AG04450 (cell line): Measurements from ENCODE around the gene PTPRG. TPM values are rescaled to one million over a fixed set of nuclear protein-coding genes. Genes with fewer than 3 reads are reported as not detected.
"Not testable (repeated sequence)": the region's sequence is repeated elsewhere in the genome, so short reads cannot be mapped to it uniquely, and the experiment has no call there.

Experiments used
- CTCF ChIA-PET: fragments of 300-600, 350-600 bp; formaldehyde crosslinking; extraction: SDS; loops from one replicate; lab custom pipeline; 2022; ENCODE audit warnings: antibody characterized with exemption, inconsistent platforms; lab: Charles Lee
- POLR2A ChIA-PET: fragments of 350-600 bp; formaldehyde crosslinking; extraction: SDS; loops from one replicate; lab custom pipeline; 2021; ENCODE audit warnings: antibody characterized with exemption, inconsistent platforms; lab: Yijun Ruan, JAX
- DNase-seq: peaks from one replicate; pipeline ENCODE4 v3.0.0-alpha.2; 2011; ENCODE audit warnings: low read depth, low spot score
- H3K27ac ChIP-seq: one replicate; pipeline ENCODE4 v1.5.1; 2012; ENCODE audit warnings: low read depth, low read length, control low read depth
- H3K27me3 ChIP-seq: one replicate; pipeline ENCODE4 v1.6.0; 2012; ENCODE audit warnings: low read length; ENCODE audit not compliant: control insufficient read depth, insufficient read depth
- H3K4me3 ChIP-seq: 2 replicates; pipeline ENCODE4 v1.5.1; 2011; ENCODE audit warnings: mild to moderate bottlenecking, low read depth, low read length, control low read depth
- H3K9me3 ChIP-seq: 2 replicates; pipeline ENCODE4 v1.5.1; 2012; ENCODE audit warnings: low read length; ENCODE audit not compliant: control insufficient read depth, insufficient read depth
- CTCF ChIP-seq: IDR thresholded peaks from 2 replicates; pipeline ENCODE4 v1.5.1; 2011; ENCODE audit warnings: low read depth, low read length, control low read depth, inconsistent platforms
- polyA plus RNA-seq: library from polyadenylated mRNA; depleted of rRNA; stranded (reverse); fragments of >200 nt; gene quantifications from 2 replicates; pipeline ENCODE4 v1.2.3, GENCODE V29; 2011

The PTPRG gene
- polyA plus RNA-seq, 1 experiment = 26.5 TPM

- ChIA-PET POLR2A (no interaction called here), CTCF (no interaction called here)
- no peak for DNase-seq
- no peaks in the 10 kb centered on the region for H3K9me3 ChIP-seq
- no peak for TF ChIP-seq CTCF
- no peak overlapping the region for H3K4me3 ChIP-seq
- no peak overlapping the region for H3K27ac ChIP-seq
- H3K27me3 ChIP-seq = no peaks in the 10 kb centered on the region
These were observed 126.4 kb downstream of the PTPRG start for GRCh38 chr3:61687663-61688306.

- TF ChIP-seq CTCF = no peak
- no peaks in the 10 kb centered on the region for H3K9me3 ChIP-seq
- ChIA-PET POLR2A (no interaction called here), CTCF (interaction anchor here (0.9 kb wide), 1 partner anchor 500 kb away, joined by 3 read pairs; no protein-coding TSS in a partner anchor)
- no peak overlapping the region for H3K4me3 ChIP-seq
- no peak for DNase-seq
- H3K27me3 ChIP-seq = no peaks in the 10 kb centered on the region
- no peak overlapping the region for H3K27ac ChIP-seq
These were observed 127.1 kb downstream of the PTPRG start for GRCh38 chr3:61688307-61688984.

GRCh38 chr3:61690016-61690415 is 128.6 kb downstream of the PTPRG start:
- ChIA-PET POLR2A (no interaction called here), CTCF (interaction anchor here (0.6 kb wide), 1 partner anchor 510 kb away, joined by 3 read pairs; no protein-coding TSS in a partner anchor)
- H3K27ac ChIP-seq = no peak overlapping the region
- H3K27me3 ChIP-seq = no peaks in the 10 kb centered on the region
- H3K9me3 ChIP-seq = no peaks in the 10 kb centered on the region
- DNase-seq = no peak
- no peak overlapping the region for H3K4me3 ChIP-seq
- TF ChIP-seq CTCF = no peak

GRCh38 chr3:61691466-61691865 is 130.1 kb downstream of the PTPRG start:
- H3K9me3 ChIP-seq = no peaks in the 10 kb centered on the region
- no peaks in the 10 kb centered on the region for H3K27me3 ChIP-seq
- H3K4me3 ChIP-seq = no peak overlapping the region
- DNase-seq = no peak
- CTCF ChIA-PET = no interaction called here
- H3K27ac ChIP-seq = no peak overlapping the region
- TF ChIP-seq CTCF = 0 out of 2 replicates have a peak, but pooled peaks have one; percentile 3
- POLR2A ChIA-PET = no interaction called here

- Histone ChIP-seq H3K27me3 (no peaks in the 10 kb centered on the region), H3K4me3 (no peak overlapping the region), H3K9me3 (no peaks in the 10 kb centered on the region), H3K27ac (no peak overlapping the region)
- POLR2A ChIA-PET = no interaction called here
- CTCF ChIA-PET = interaction anchor here (1.5 kb wide), 1 partner anchor 9 kb away, joined by 4 read pairs; no protein-coding TSS in a partner anchor
- no peak for DNase-seq
- TF ChIP-seq CTCF = no peak
These were observed 135.9 kb downstream of the PTPRG start for GRCh38 chr3:61697301-61697700.

DNA sequence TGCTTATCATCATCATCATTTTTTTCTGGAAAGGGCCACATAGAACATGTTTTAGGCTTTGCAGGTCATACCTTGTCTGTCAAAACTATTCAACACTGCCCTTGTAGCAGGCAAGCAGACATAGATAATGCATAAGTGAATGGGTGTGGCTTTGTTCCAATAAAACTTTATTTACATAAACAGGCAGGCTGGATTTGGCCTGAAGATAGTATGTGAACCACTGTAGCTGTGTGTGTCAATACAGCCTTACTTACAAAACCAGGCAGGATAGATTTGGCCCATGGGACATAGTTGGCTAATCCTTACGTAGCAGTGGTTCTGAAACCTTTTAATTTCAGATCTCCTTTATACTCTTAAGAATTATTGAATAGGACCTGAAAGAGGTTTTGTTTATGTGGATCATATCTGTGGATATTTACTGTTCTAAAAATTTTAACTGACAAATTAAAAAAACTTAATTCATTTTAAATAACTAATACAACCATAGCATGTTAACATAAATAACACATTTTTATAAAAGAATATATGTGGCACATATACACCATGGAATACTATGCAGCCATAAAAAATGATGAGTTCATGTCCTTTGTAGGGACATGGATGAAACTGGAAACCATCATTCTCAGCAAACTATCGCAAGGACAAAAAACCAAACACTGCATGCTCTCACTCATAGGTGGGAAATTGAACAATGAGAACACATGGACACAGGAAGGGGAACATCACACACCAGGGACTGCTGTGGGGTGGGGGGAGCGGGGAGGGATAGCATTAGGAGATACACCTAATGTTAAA is 137.1 kb downstream of the PTPRG start:
- CTCF ChIA-PET = interaction anchor here (1.0 kb wide), 1 partner anchor 503 kb away, joined by 3 read pairs; no protein-coding TSS in a partner anchor
- H3K27ac ChIP-seq, H3K27me3 ChIP-seq, POLR2A ChIA-PET, H3K4me3 ChIP-seq, H3K9me3 ChIP-seq, DNase-seq: not testable (repeated sequence)
